ENCODE measurements around the gene GMPPB. TPM values are rescaled to one million over a fixed set of nuclear protein-coding genes. Genes with fewer than 3 reads are reported as not detected.
A peak's percentile ranks its signal among the peaks of the same experiment; 100 is the strongest.
"Not testable (repeated sequence)": the region's sequence is repeated elsewhere in the genome, so short reads cannot be mapped to it uniquely, and the experiment has no call there.

Gene GMPPB
- total RNA-seq, 1 donor from 2014 or later = 15.7 TPM

GRCh38 chr3:49700453-49701128 is 23.2 kb downstream of the GMPPB start:
- ATAC-seq (ENCODE audit: poor library complexity) = no peak
- DNase-seq = no peak
- intact Hi-C loops (cut with DNase I) = no loop called here

- no peak for DNase-seq
- intact Hi-C loops (cut with DNase I) = no loop called here
- ATAC-seq (ENCODE audit: poor library complexity) = no peak
These were observed 23.7 kb downstream of the GMPPB start for GRCh38 chr3:49700014-49700413.

GRCh38 chr3:49699281-49699979 is 24.3 kb downstream of the GMPPB start:
- DNase-seq (no peak), ATAC-seq (ENCODE audit: poor library complexity) (no peak)
- intact Hi-C loops (cut with DNase I) = no loop called here

- DNase-seq; intact Hi-C loops (cut with DNase I): not testable (repeated sequence)
- peak; percentile 69 for ATAC-seq (ENCODE audit: poor library complexity)
These were observed 28.3 kb downstream of the GMPPB start for GRCh38 chr3:49695350-49696015.

- DNase-seq; intact Hi-C loops (cut with DNase I); ATAC-seq (ENCODE audit: poor library complexity): not testable (repeated sequence)
These were observed 29.2 kb downstream of the GMPPB start for GRCh38 chr3:49694409-49695070.

- intact Hi-C loops (cut with DNase I); ATAC-seq (ENCODE audit: poor library complexity); DNase-seq: not testable (repeated sequence)
These were observed 32.3 kb downstream of the GMPPB start for GRCh38 chr3:49691481-49691880.

GRCh38 chr3:49690856-49691255 is 32.9 kb downstream of the GMPPB start:
- ATAC-seq (ENCODE audit: poor library complexity); DNase-seq: not testable (repeated sequence)

GRCh38 chr3:49689908-49690624 is 33.7 kb downstream of the GMPPB start:
- DNase-seq; intact Hi-C loops (cut with DNase I); ATAC-seq (ENCODE audit: poor library complexity): not testable (repeated sequence)

More at GRCh38 chr3:49690856-49691255, 32.9 kb downstream of the GMPPB start:
- intact Hi-C loops (cut with DNase I) = not testable (repeated sequence)

- DNase-seq (peak; percentile 94), ATAC-seq (ENCODE audit: poor library complexity) (peak; percentile 90)
- intact Hi-C loops (cut with DNase I) = no loop called here
These were observed 34.5 kb downstream of the GMPPB start, which contains the start of the genes MST1 and RNF123 for GRCh38 chr3:49689046-49689907. Gene MST1, minus strand, starts transcription at chr3:49689474. Its CDS starts 783 bp downstream, at chr3:49688691. Gene RNF123, plus strand, starts transcription at chr3:49689557. Its CDS starts 1,609 bp downstream, at chr3:49691166.

- ATAC-seq (ENCODE audit: poor library complexity); DNase-seq; intact Hi-C loops (cut with DNase I): not testable (repeated sequence)
These were observed 35.3 kb downstream of the GMPPB start for GRCh38 chr3:49688338-49689045.

- ATAC-seq (ENCODE audit: poor library complexity); DNase-seq; intact Hi-C loops (cut with DNase I): not testable (repeated sequence)
These were observed 36.3 kb downstream of the GMPPB start for GRCh38 chr3:49687424-49687795.

GRCh38 chr3:49686769-49687423 is 36.9 kb downstream of the GMPPB start:
- intact Hi-C loops (cut with DNase I) = not testable (repeated sequence)
- DNase-seq (peak; percentile 69), ATAC-seq (ENCODE audit: poor library complexity) (peak; percentile 51)

- peak; percentile 12 for ATAC-seq (ENCODE audit: poor library complexity)
- DNase-seq; intact Hi-C loops (cut with DNase I): not testable (repeated sequence)
These were observed 37.4 kb downstream of the GMPPB start for GRCh38 chr3:49686346-49686745.

- ATAC-seq (ENCODE audit: poor library complexity); intact Hi-C loops (cut with DNase I): not testable (repeated sequence)
These were observed 37.9 kb downstream of the GMPPB start for GRCh38 chr3:49685846-49686245.

GRCh38 chr3:49685103-49685502 is 38.6 kb downstream of the GMPPB start:
- ATAC-seq (ENCODE audit: poor library complexity); intact Hi-C loops (cut with DNase I); DNase-seq: not testable (repeated sequence)

More at GRCh38 chr3:49685846-49686245, 37.9 kb downstream of the GMPPB start:
- not testable (repeated sequence) for DNase-seq

GRCh38 chr3:49684453-49684852 is 39.3 kb downstream of the GMPPB start:
- intact Hi-C loops (cut with DNase I); ATAC-seq (ENCODE audit: poor library complexity); DNase-seq: not testable (repeated sequence)
